ENCODE results near the gene CHERP. TPM values are rescaled to one million over a fixed set of nuclear protein-coding genes. Genes with fewer than 3 reads are reported as not detected.

Gene CHERP, protein sequence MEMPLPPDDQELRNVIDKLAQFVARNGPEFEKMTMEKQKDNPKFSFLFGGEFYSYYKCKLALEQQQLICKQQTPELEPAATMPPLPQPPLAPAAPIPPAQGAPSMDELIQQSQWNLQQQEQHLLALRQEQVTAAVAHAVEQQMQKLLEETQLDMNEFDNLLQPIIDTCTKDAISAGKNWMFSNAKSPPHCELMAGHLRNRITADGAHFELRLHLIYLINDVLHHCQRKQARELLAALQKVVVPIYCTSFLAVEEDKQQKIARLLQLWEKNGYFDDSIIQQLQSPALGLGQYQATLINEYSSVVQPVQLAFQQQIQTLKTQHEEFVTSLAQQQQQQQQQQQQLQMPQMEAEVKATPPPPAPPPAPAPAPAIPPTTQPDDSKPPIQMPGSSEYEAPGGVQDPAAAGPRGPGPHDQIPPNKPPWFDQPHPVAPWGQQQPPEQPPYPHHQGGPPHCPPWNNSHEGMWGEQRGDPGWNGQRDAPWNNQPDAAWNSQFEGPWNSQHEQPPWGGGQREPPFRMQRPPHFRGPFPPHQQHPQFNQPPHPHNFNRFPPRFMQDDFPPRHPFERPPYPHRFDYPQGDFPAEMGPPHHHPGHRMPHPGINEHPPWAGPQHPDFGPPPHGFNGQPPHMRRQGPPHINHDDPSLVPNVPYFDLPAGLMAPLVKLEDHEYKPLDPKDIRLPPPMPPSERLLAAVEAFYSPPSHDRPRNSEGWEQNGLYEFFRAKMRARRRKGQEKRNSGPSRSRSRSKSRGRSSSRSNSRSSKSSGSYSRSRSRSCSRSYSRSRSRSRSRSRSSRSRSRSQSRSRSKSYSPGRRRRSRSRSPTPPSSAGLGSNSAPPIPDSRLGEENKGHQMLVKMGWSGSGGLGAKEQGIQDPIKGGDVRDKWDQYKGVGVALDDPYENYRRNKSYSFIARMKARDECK
- total RNA-seq: 10 to 100 TPM; 10.8 to 38.6 (median 22.0) TPM

DNA sequence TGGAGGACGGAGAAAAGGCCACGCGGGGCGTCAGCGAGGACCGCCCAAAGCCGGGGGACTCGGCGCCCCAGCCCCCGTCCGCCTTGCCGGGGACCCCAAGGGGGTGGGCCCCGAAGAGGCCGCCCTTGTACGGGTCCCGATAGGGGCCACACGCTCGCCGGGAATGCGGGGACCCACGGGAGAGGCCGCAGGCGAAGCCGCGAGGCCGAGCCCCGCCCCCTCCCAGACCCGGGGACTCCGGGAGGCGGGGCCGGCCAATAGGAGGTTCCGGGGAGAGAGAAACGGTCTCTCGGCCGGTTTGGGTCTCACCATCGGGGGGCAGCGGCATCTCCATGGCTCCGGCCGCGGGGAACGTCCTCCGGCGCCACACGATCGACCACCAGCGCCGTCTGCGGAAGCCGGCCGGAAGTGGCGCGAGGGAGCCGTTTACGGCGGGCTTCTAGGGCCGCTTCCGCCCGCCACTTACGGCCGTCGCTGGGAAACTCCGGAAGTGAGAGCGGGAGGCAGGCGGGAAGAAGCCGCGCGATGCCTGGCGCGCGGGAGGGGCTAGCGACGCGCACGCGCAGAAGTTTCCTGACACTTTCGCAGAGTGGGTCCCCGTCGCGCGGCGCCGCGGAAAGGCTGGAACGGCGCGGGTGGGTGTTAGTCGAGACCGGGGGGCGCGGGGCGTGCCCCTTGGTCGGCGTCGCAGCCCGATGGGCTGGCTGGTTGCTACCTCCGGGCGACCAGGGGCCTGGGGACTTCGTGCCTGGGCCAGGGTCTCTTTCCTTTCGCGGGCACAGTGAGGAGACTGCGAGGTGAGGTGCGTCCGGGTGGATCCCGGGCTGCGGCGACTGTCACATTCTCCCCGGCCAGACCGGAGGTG is at the start of gene CHERP:
CHERP (minus strand) TSS at position 393 of the 865 bp plus-strand sequence; CDS start at position 334, 59 bp downstream.
- TF ChIP-seq POLR2AphosphoS5 (IDR thresholded peaks at IDR 0.05) (peak; percentile 81 to 89), POLR2A (IDR thresholded peaks at IDR 0.05) (peak; percentile 23 to 90 (median 68)), EP300 (IDR thresholded peaks at IDR 0.05) (no peak)
- TF ChIP-seq, protein P1, sequence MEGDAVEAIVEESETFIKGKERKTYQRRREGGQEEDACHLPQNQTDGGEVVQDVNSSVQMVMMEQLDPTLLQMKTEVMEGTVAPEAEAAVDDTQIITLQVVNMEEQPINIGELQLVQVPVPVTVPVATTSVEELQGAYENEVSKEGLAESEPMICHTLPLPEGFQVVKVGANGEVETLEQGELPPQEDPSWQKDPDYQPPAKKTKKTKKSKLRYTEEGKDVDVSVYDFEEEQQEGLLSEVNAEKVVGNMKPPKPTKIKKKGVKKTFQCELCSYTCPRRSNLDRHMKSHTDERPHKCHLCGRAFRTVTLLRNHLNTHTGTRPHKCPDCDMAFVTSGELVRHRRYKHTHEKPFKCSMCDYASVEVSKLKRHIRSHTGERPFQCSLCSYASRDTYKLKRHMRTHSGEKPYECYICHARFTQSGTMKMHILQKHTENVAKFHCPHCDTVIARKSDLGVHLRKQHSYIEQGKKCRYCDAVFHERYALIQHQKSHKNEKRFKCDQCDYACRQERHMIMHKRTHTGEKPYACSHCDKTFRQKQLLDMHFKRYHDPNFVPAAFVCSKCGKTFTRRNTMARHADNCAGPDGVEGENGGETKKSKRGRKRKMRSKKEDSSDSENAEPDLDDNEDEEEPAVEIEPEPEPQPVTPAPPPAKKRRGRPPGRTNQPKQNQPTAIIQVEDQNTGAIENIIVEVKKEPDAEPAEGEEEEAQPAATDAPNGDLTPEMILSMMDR (IDR thresholded peaks at IDR 0.05): peak in 4 of 6 experiments; percentile 16 to 39 (median 28)
- no peaks in the 10 kb centered on the region for H3K27me3 ChIP-seq
- no peaks in the 10 kb centered on the region for H3K9me3 ChIP-seq
- peak within 1 kb of the TSS; percentile 89 to 100 (median 94) for H3K4me3 ChIP-seq
- DNase-seq: peak; percentile 93 to 98
- H3K4me1 ChIP-seq: peaks cover 28 to 71% (median 34%) of the 10 kb centered on the region in 4 donors
- peaks cover 0 to 28% (median 13%) of the 10 kb centered on the region in 4 donors for H3K36me3 ChIP-seq
- peak within 1 kb of the TSS; percentile 81 to 93 (median 86) for H3K27ac ChIP-seq
- 1% methylated on average over 39 of the region's 108 CpGs; no CpG with 5 or more reads in 1 of the 2 donors for WGBS, 2 donors
- peak; percentile 96 to 98 for ATAC-seq (ENCODE audit: low FRiP score in 2 of 2)

DNA sequence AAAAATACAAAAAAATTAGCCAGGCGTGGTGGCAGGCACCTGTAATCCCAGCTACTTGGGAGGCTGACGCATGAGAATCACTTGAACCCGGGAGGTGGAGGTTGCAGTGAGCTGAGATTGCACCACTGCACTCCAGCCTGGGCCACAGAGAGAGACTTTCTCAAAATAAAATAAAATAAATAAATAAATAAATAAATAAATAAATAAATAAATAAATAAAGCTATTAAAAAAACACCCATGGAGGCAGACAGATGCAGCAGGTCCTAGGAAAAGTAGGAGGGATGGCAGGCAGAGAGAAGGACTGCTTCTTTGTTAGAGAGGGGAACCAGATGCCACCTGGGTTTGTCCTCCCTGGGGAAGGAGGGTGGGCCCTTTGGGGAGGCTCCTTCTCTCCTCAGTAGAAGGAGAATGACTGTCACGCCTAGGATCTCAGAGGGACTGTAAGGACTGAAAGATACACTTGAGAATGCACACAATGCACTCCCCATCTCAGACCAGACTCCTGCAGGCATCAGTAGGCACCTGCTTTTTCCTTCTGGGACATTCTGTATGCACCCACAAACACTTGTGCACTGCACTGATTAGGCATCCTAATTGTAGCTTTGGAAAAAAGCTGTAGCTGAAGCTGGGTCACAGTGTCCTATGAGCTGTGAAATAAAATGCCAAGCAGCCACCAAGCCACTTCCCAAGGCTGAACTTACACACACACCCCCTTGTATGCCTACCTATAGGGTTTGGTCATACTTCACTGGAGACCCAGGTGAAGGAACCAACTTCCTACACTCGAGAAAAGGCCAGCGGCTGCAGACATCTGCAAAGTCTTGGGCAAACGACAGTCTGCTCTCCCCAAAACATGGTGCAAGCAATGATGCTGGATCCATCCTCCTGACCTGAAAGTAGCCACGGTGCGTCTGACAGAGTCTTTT is 48.9 kb upstream of the CHERP start:
- ATAC-seq (ENCODE audit: low FRiP score in 2 of 2): no peak
- TF ChIP-seq POLR2A (IDR thresholded peaks at IDR 0.05): no peak
- no peak for TF ChIP-seq POLR2AphosphoS5 (IDR thresholded peaks at IDR 0.05)
- TF ChIP-seq EP300 (IDR thresholded peaks at IDR 0.05): no peak
- TF ChIP-seq, protein P1 (IDR thresholded peaks at IDR 0.05): no peak
- Histone ChIP-seq H3K27me3 (no peaks in the 10 kb centered on the region), H3K4me1 (peaks cover 64 to 90% (median 72%) of the 10 kb centered on the region in 4 donors), H3K36me3 (no peaks in the 10 kb centered on the region), H3K4me3 (no peak overlapping the region), H3K9me3 (no peaks in the 10 kb centered on the region), H3K27ac (no peak overlapping the region)
- no peak for DNase-seq
- WGBS, 2 donors: 84 to 92% methylated on average over 9 of the region's 9 CpGs

DNA sequence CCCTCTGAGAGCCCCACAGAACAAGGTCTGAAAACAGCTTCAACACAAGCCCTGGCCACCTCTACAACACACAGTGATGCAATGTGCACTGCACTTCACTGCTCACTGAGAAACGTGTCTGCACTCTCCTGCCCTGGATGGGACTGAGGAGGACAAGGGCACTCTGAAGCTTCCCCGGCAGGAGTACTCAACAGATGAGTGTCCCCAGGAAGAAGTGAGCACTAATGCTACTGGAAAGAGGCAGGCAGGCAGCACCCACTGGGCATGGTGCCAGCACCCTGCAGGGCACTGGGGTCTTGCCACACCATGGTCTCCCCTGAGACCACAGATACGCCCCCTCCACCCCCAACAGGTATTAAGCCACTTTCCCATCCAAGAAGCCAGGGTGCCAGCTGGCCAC is 47.7 kb upstream of the CHERP start:
- ATAC-seq (ENCODE audit: low FRiP score in 2 of 2): no peak

More for the DNA sequence above, 47.7 kb upstream of the CHERP start:
- no peak overlapping the region for H3K4me3 ChIP-seq
- no peaks in the 10 kb centered on the region for H3K9me3 ChIP-seq
- TF ChIP-seq POLR2A (IDR thresholded peaks at IDR 0.05): no peak
- TF ChIP-seq, protein P1 (IDR thresholded peaks at IDR 0.05): no peak
- TF ChIP-seq POLR2AphosphoS5 (IDR thresholded peaks at IDR 0.05): peak; percentile 27 to 43
- TF ChIP-seq EP300 (IDR thresholded peaks at IDR 0.05): peak in 1 of 4 donors; percentile 63
- no peaks in the 10 kb centered on the region for H3K27me3 ChIP-seq
- H3K36me3 ChIP-seq: no peaks in the 10 kb centered on the region
- DNase-seq: peak in 1 of 2 donors; percentile 78
- 67% methylated on average over 3 of the region's 3 CpGs; no CpG with 5 or more reads in 1 of the 2 donors for WGBS, 2 donors
- H3K4me1 ChIP-seq: peaks cover 72 to 90% (median 81%) of the 10 kb centered on the region in 4 donors
- H3K27ac ChIP-seq: no peak overlapping the region

Data from upper lobe of left lung (tissue), 6 donors.